A549 (cell line): Measurements from ENCODE around the gene PLEKHA6. TPM values are rescaled to one million over a fixed set of nuclear protein-coding genes. Genes with fewer than 3 reads are reported as not detected.

Experiments
- ATAC-seq, 2 experiments: fragments of 200-7000 bp in 1 of 2; fragments of >200 bp in 1 of 2; cut with Nextera tagmentation in 1 of 2; cut with Tn5 transposase in 1 of 2; 3 replicates each; pipeline versions ENCODE4 v1.8.0 to v1.9.1; 2018 to 2020; ENCODE audit warnings: mild to moderate bottlenecking in 1 of 2, moderate library complexity in 1 of 2
- CTCF ChIA-PET: fragments of 300-600 bp; sonication (Branson Sonifier 250); formaldehyde crosslinking; extraction: SDS; loops from one replicate; lab custom pipeline; 2021; ENCODE audit warnings: antibody characterized with exemption, inconsistent platforms; lab: Yijun Ruan, JAX
- POLR2A ChIA-PET: fragments of 350-600 bp; formaldehyde crosslinking; extraction: SDS; loops from one replicate; lab custom pipeline; 2021; ENCODE audit warnings: antibody characterized with exemption, inconsistent platforms; lab: Yijun Ruan, JAX
- DNase-seq, 2 experiments: peaks; one replicate each; pipeline versions ENCODE4 v3.0.0 to v3.0.0-alpha.2; 2011 to 2016; ENCODE audit warnings: low read depth in 1 of 2, low spot score in 1 of 2
- FAIRE-seq: peaks from 2 replicates; lab custom pipeline; 2011; peaks lifted over from hg19 to GRCh38; lab: Jason Lieb, UNC
- H3K27ac ChIP-seq, 2 experiments: fragments of >200 bp; sonication (Bioruptor Twin); formaldehyde crosslinking; 3 replicates each; pipeline ENCODE4 v1.5.1; 2016 to 2017
- H3K4me1 ChIP-seq: fragments of >200 bp; sonication (Bioruptor Twin); formaldehyde crosslinking; 3 replicates; pipeline ENCODE4 v1.6.1; 2016
- H3K4me2 ChIP-seq: fragments of >200 bp; sonication (Bioruptor Twin); formaldehyde crosslinking; 3 replicates; pipeline ENCODE4 v1.6.1; 2016
- H3K4me3 ChIP-seq: fragments of >200 bp; sonication (Bioruptor Twin); formaldehyde crosslinking; 3 replicates; pipeline ENCODE4 v1.5.1; 2016
- H3K9me3 ChIP-seq: fragments of >200 bp; sonication (Bioruptor Twin); formaldehyde crosslinking; 3 replicates; pipeline ENCODE4 v1.6.1; 2016
- CBX2 ChIP-seq: fragments of 200-600 bp; sonication (generic); IDR thresholded peaks from 2 replicates; pipeline ENCODE4 v1.6.1; 2016; ENCODE audit warnings: low read depth, mild to moderate bottlenecking, borderline replicate concordance
- CEBPB ChIP-seq, 2 experiments: fragments of >200 bp in 1 of 2; sonication (Bioruptor Twin) in 1 of 2; formaldehyde crosslinking in 1 of 2; IDR thresholded peaks; 2 replicates each; pipeline ENCODE4 v1.6.1; 2012 to 2016
- EP300 ChIP-seq, 2 experiments: fragments of >200 bp; sonication (Bioruptor Twin); formaldehyde crosslinking; IDR thresholded peaks; 2 replicates in 1 of 2; 3 replicates in 1 of 2; pipeline ENCODE4 v1.6.1; 2016 to 2017
- FOSB ChIP-seq: fragments of 250-450 bp; sonication (Bioruptor Pico); IDR thresholded peaks from 2 replicates; pipeline ENCODE4 v1.5.0; 2020; ENCODE audit warnings: mild to moderate bottlenecking, moderate library complexity
- FOSL2 ChIP-seq, 2 experiments: fragments of 450-650 bp in 1 of 2; fragments of >200 bp in 1 of 2; sonication (Bioruptor Twin) in 1 of 2; formaldehyde crosslinking; IDR thresholded peaks; 2 replicates each; pipeline versions ENCODE4 v1.5.0 to v1.6.1; 2016 to 2020; ENCODE audit warnings: mild to moderate bottlenecking in 1 of 2, moderate library complexity in 1 of 2
- HDAC2 ChIP-seq: fragments of 200-600 bp; sonication (generic); IDR thresholded peaks from 2 replicates; pipeline ENCODE4 v1.6.1; 2016
- HOXB5 ChIP-seq: fragments of 250-450 bp; sonication (Bioruptor Pico); IDR thresholded peaks from 2 replicates; pipeline ENCODE4 v1.5.0; 2020; ENCODE audit warnings: mild to moderate bottlenecking, moderate library complexity
- KDM5A ChIP-seq: fragments of 200-600 bp; sonication (generic); IDR thresholded peaks from 2 replicates; pipeline ENCODE4 v1.6.1; 2016; ENCODE audit warnings: antibody characterized with exemption, mild to moderate bottlenecking
- MAZ ChIP-seq: fragments of 150-350 bp; IDR thresholded peaks from 2 replicates; pipeline ENCODE4 v1.6.1; 2014; ENCODE audit warnings: antibody characterized with exemption, low read depth, low read length, borderline replicate concordance
- NFE2L2 ChIP-seq: fragments of 150-350 bp; conservative IDR thresholded peaks from 2 replicates; pipeline ENCODE4 v1.6.1; 2014; ENCODE audit warnings: low read length
- POLR2A ChIP-seq: IDR thresholded peaks from 2 replicates; pipeline ENCODE4 v1.6.1; 2012; ENCODE audit warnings: mild to moderate bottlenecking, low read length
- RAD21 ChIP-seq, 2 experiments: fragments of >200 bp in 1 of 2; sonication (Bioruptor Twin) in 1 of 2; formaldehyde crosslinking in 1 of 2; IDR thresholded peaks in 1 of 2; conservative IDR thresholded peaks in 1 of 2; 2 replicates in 1 of 2; 3 replicates in 1 of 2; pipeline ENCODE4 v1.6.1; 2012 to 2018; ENCODE audit warnings: inconsistent platforms in 1 of 2
- RFX5 ChIP-seq: fragments of 450-650 bp; IDR thresholded peaks from 2 replicates; pipeline ENCODE4 v1.7.1; 2014; ENCODE audit warnings: antibody characterized with exemption, mild to moderate bottlenecking, moderate library complexity
- RNF2 ChIP-seq: fragments of 200-600 bp; sonication (generic); IDR thresholded peaks from 2 replicates; pipeline ENCODE4 v1.6.1; 2016; ENCODE audit warnings: low read depth, mild to moderate bottlenecking, antibody characterized with exemption, moderate library complexity, borderline replicate concordance
- SREBF2 ChIP-seq: fragments of 450-650 bp; IDR thresholded peaks from 2 replicates; pipeline ENCODE4 v1.6.1; 2014; ENCODE audit warnings: mild to moderate bottlenecking, moderate library complexity
- TP53 ChIP-seq: fragments of 250-450 bp; sonication (Bioruptor Pico); IDR thresholded peaks from 2 replicates; pipeline ENCODE4 v1.5.0; 2021; ENCODE audit warnings: mild to moderate bottlenecking, moderate library complexity
- ZFP36 ChIP-seq: fragments of 450-650 bp; IDR thresholded peaks from 2 replicates; pipeline ENCODE4 v1.6.1; 2014; ENCODE audit warnings: borderline replicate concordance; ENCODE audit not compliant: partially characterized antibody
- ZNF302 ChIP-seq: fragments of 250-450 bp; sonication (Bioruptor Pico); IDR thresholded peaks from 2 replicates; pipeline ENCODE4 v1.9.0; 2021; ENCODE audit warnings: inconsistent platforms, mild to moderate bottlenecking, moderate library complexity
- WGBS: methylation state at CpG from one replicate; pipeline ENCODE4 v1.1.6; 2017; ENCODE audit errors: missing lambda C conversion rate; 5-methylcytosine and 5-hydroxymethylcytosine counted together
- polyA plus RNA-seq, 4 experiments: library from polyadenylated mRNA; depleted of rRNA in 3 of 4; stranded (reverse); fragments of >200 nt; fragmentation: RNase III in 1 of 4; extraction: RNeasy Plus Mini Kit Qiagen cat#74134 plus additional on column Dnase treatment in 1 of 4; gene quantifications; 2 replicates in 3 of 4; 3 replicates in 1 of 4; pipeline ENCODE4 v1.2.3, GENCODE V29; 2011 to 2017
- TF ChIP-seq, protein P1 (sequence below): fragments of 450-650 bp; IDR thresholded peaks from 2 replicates; pipeline ENCODE4 v1.6.1; 2014; ENCODE audit warnings: antibody characterized with exemption
- TF ChIP-seq, protein P2 (sequence below): fragments of >200 bp; sonication (Bioruptor Twin); formaldehyde crosslinking; IDR thresholded peaks from 3 replicates; pipeline ENCODE4 v1.5.1; 2016
- TF ChIP-seq, protein P3 (sequence below): IDR thresholded peaks from 2 replicates; pipeline ENCODE4 v1.6.1; 2012
- TF ChIP-seq, protein P4 (sequence below): fragments of 250-450 bp; sonication (Bioruptor Pico); IDR thresholded peaks from 2 replicates; pipeline ENCODE4 v1.5.0; 2021; ENCODE audit warnings: mild to moderate bottlenecking, moderate library complexity, borderline replicate concordance
- TF ChIP-seq, protein P5 (sequence below): fragments of >200 bp; sonication (Bioruptor Twin); formaldehyde crosslinking; IDR thresholded peaks from 3 replicates; pipeline ENCODE4 v1.6.1; 2016
- TF ChIP-seq, protein P6 (sequence below): fragments of 250-450 bp; sonication (Bioruptor Pico); IDR thresholded peaks from 2 replicates; pipeline ENCODE4 v1.5.0; 2020; ENCODE audit warnings: low read depth, mild to moderate bottlenecking, moderate library complexity

PLEKHA6 gene
- polyA plus RNA-seq, 2 of the 4 experiments (the other 2 are of a cell fraction): 13.0 to 26.2 TPM

DNA sequence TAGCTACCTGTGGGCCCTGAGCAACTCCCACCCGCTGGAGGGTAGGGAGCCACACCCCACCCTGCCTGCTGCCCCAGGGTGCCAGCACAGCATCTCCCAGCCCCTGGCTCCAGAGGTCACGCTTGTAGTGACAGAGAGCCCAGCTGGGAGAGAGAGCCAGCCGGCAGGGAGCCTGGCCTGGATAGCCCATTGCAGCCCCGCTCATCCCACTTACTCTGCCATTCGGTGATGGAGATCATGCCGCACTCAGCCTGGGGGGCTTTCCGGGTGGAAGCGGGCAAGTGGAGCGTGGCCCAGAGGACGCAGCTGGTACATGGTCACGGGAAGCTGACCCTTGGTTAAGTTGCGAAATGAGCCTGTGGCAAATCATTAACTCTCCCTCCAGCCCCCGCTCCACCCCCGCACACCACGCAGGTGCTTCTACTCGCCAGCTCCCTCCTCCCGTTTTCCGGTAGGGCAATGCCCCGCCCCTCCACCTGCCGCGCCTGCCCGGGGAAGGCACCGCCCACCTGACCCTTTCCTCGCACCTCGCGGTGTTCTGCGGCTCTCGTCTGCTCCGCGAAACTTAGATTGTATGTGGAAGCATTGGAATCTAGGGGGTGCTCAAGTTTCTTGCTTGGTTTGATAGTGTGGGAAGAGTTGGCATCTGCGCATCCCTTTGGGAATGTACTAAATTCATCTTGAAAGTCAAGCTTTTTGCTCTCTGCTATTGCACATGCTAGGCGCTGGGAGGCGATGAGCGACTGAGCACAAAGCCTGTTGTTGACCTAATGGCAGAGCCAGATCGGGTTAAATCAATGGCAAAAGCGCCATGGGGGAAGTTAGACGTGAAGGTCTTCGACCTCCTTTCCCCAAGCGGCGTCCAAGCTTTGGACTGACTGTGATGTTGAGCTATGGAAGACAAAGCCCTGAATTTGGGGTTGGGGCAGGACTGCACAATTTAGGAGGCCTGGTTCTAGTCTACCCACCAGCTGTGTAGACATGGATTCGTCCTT is 145.8 kb downstream of the PLEKHA6 start, which contains the start of gene GOLT1A (continued):
- TF ChIP-seq ZFP36 (no peak), NFE2L2 (no peak), HOXB5 (CRISPR knock-in tag) (no peak), ZNF302 (CRISPR knock-in tag) (no peak), FOSB (CRISPR knock-in tag) (no peak), FOSL2 (IDR thresholded peaks at IDR 0.05) (no peak), FOSL2 (CRISPR knock-in tag; IDR thresholded peaks at IDR 0.05) (no peak), MAZ (no peak)
- TF ChIP-seq, protein P1, sequence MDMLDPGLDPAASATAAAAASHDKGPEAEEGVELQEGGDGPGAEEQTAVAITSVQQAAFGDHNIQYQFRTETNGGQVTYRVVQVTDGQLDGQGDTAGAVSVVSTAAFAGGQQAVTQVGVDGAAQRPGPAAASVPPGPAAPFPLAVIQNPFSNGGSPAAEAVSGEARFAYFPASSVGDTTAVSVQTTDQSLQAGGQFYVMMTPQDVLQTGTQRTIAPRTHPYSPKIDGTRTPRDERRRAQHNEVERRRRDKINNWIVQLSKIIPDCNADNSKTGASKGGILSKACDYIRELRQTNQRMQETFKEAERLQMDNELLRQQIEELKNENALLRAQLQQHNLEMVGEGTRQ: peak; percentile 68

DNA sequence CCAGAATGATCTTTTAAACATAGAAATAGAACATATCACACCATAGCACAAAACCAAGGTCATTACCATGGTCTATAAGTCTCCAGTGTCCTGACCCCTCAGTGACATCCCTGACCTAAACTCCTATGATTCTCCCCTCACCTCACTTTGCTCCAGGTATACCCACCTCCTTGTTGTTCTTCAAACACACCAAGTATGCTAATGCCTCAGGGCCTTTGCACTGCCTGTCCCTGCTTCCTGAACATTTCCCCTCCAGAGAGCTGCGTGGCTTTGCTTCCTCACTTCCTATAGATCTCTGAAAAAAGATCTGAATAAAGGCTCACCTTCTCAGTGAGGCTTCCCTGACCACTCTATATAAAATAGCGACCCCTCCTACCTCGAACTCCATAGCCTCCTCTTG is 147.0 kb downstream of the PLEKHA6 start:
- no peak for ATAC-seq
- TF ChIP-seq, protein P2, sequence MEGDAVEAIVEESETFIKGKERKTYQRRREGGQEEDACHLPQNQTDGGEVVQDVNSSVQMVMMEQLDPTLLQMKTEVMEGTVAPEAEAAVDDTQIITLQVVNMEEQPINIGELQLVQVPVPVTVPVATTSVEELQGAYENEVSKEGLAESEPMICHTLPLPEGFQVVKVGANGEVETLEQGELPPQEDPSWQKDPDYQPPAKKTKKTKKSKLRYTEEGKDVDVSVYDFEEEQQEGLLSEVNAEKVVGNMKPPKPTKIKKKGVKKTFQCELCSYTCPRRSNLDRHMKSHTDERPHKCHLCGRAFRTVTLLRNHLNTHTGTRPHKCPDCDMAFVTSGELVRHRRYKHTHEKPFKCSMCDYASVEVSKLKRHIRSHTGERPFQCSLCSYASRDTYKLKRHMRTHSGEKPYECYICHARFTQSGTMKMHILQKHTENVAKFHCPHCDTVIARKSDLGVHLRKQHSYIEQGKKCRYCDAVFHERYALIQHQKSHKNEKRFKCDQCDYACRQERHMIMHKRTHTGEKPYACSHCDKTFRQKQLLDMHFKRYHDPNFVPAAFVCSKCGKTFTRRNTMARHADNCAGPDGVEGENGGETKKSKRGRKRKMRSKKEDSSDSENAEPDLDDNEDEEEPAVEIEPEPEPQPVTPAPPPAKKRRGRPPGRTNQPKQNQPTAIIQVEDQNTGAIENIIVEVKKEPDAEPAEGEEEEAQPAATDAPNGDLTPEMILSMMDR: no peak
- no peak for TF ChIP-seq RAD21 (conservative IDR thresholded peaks at IDR 0.05 in 1 of 2, IDR thresholded peaks at IDR 0.05 in 1 of 2)
- TF ChIP-seq CEBPB (IDR thresholded peaks at IDR 0.05): no peak
- no peak for TF ChIP-seq EP300 (IDR thresholded peaks at IDR 0.05)
- TF ChIP-seq, protein P3, sequence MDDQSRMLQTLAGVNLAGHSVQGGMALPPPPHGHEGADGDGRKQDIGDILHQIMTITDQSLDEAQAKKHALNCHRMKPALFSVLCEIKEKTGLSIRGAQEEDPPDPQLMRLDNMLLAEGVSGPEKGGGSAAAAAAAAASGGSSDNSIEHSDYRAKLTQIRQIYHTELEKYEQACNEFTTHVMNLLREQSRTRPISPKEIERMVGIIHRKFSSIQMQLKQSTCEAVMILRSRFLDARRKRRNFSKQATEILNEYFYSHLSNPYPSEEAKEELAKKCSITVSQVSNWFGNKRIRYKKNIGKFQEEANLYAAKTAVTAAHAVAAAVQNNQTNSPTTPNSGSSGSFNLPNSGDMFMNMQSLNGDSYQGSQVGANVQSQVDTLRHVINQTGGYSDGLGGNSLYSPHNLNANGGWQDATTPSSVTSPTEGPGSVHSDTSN: no peak
- TF ChIP-seq, all 56 proteins: peak for 0
- Histone ChIP-seq H3K4me3 (no peak overlapping the region), H3K4me2 (peak overlapping the region; percentile 92; the same call in 2 of the 3 replicates), H3K4me1 (peaks cover 6% of the 10 kb centered on the region; the same call in 2 of the 3 replicates), H3K9me3 (no peaks in the 10 kb centered on the region), H3K27ac (no peak overlapping the region)
- CTCF ChIA-PET: interaction anchor here (0.6 to 8.0 kb wide), 3 partner anchors 14 to 234 kb away, joined by 4 to 133 read pairs (median 18); partner anchors contain the start of gene PLEKHA6
- POLR2A ChIA-PET: no interaction called here
- FAIRE-seq (no peak), DNase-seq (no peak)
- 95% methylated on average over 3 of the region's 3 CpGs for WGBS

DNA sequence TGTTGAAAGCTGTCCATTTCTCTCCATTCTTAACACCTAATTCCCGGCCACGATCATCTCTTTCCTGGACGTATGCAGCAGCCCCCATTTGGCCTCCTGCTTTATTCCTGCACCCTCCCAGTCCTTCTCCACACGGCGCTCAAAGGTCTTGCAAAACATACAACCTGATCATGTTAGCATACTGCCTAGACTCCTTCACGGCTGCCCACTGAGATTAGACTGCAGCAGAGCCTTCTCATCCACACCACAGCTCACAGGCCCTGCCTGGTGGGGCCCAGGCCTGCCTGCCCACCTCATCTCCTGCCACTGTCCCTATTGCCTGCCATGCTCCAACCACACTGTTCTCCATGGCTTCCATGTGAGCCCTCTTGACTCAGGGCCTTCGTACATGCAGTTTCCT is 148.7 kb downstream of the PLEKHA6 start:
- no peak for DNase-seq
- POLR2A ChIA-PET: no interaction called here
- TF ChIP-seq, protein P4, sequence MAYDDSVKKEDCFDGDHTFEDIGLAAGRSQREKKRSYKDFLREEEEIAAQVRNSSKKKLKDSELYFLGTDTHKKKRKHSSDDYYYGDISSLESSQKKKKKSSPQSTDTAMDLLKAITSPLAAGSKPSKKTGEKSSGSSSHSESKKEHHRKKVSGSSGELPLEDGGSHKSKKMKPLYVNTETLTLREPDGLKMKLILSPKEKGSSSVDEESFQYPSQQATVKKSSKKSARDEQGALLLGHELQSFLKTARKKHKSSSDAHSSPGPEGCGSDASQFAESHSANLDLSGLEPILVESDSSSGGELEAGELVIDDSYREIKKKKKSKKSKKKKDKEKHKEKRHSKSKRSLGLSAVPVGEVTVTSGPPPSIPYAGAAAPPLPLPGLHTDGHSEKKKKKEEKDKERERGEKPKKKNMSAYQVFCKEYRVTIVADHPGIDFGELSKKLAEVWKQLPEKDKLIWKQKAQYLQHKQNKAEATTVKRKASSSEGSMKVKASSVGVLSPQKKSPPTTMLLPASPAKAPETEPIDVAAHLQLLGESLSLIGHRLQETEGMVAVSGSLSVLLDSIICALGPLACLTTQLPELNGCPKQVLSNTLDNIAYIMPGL (CRISPR knock-in tag): no peak
- TF ChIP-seq RNF2: no peak
- TF ChIP-seq TP53: no peak
- no peak for TF ChIP-seq RFX5
- TF ChIP-seq POLR2A: no peak
- TF ChIP-seq KDM5A: no peak
- TF ChIP-seq HDAC2: no peak
- TF ChIP-seq CBX2: no peak
- no peak for TF ChIP-seq ZNF302 (CRISPR knock-in tag)
- TF ChIP-seq, protein P1: no peak
- TF ChIP-seq, protein P5, sequence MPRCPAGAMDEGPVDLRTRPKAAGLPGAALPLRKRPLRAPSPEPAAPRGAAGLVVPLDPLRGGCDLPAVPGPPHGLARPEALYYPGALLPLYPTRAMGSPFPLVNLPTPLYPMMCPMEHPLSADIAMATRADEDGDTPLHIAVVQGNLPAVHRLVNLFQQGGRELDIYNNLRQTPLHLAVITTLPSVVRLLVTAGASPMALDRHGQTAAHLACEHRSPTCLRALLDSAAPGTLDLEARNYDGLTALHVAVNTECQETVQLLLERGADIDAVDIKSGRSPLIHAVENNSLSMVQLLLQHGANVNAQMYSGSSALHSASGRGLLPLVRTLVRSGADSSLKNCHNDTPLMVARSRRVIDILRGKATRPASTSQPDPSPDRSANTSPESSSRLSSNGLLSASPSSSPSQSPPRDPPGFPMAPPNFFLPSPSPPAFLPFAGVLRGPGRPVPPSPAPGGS: no peak
- no peak for TF ChIP-seq SREBF2
- TF ChIP-seq, protein P6, sequence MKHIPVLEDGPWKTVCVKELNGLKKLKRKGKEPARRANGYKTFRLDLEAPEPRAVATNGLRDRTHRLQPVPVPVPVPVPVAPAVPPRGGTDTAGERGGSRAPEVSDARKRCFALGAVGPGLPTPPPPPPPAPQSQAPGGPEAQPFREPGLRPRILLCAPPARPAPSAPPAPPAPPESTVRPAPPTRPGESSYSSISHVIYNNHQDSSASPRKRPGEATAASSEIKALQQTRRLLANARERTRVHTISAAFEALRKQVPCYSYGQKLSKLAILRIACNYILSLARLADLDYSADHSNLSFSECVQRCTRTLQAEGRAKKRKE (CRISPR knock-in tag): no peak

More for the DNA sequence above, 148.7 kb downstream of the PLEKHA6 start:
- no peak for ATAC-seq
- no peak for FAIRE-seq
- Histone ChIP-seq H3K4me1 (peaks cover 8% of the 10 kb centered on the region; the same call in 2 of the 3 replicates), H3K4me2 (no peak overlapping the region), H3K4me3 (no peak overlapping the region), H3K9me3 (no peaks in the 10 kb centered on the region), H3K27ac (no peak overlapping the region)
- WGBS: 93% methylated on average over 7 of the region's 7 CpGs
- CTCF ChIA-PET: interaction anchor here (0.5 to 3.9 kb wide), 6 partner anchors 19 to 340 kb away, joined by 3 to 44 read pairs (median 4); no protein-coding TSS in a partner anchor
